ENCODE results near the gene CYB561D1.
"Not testable (repeated sequence)": the region's sequence is repeated elsewhere in the genome, so short reads cannot be mapped to it uniquely, and the experiment has no call there.

The CYB561D1 gene, protein sequence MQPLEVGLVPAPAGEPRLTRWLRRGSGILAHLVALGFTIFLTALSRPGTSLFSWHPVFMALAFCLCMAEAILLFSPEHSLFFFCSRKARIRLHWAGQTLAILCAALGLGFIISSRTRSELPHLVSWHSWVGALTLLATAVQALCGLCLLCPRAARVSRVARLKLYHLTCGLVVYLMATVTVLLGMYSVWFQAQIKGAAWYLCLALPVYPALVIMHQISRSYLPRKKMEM

DNA sequence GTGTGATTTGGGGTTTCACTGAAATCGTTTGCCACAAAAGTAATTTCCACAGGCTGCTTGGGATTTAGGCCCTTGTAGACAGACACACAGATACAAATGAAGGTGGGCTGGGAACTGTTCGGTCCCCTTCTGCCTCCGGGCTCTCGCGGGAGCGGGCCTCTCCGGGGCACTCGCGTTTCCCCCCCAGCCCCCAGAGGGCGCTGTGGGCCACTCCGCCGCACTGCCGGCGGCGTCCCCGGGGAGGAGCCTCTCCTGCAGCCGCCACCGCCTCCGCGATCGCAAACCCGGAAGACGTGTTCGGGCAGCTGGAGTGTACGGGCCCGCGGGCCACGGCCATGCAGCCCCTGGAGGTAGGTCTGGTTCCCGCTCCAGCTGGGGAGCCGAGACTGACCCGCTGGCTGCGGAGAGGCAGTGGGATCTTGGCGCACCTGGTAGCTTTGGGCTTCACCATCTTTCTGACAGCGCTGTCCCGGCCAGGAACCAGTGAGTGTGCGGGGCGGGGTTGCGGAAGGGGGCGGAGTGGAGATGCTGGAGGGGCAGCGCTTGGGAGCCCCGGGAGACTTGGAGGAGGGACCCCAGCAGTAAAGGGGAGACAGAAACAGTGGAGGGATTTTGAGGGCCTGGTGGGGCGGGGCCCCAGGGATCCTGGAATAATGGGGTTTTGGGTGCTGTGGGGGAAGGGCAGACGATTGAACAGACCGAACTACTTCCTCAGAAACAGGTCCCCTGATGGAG lies at the start of gene CYB561D1:
Gene CYB561D1, plus strand, starts transcription at position 290 of the 735 bp plus-strand sequence. Its CDS starts 46 bp downstream, at position 336.
- DNase-seq = peak; percentile 88 to 92

DNA sequence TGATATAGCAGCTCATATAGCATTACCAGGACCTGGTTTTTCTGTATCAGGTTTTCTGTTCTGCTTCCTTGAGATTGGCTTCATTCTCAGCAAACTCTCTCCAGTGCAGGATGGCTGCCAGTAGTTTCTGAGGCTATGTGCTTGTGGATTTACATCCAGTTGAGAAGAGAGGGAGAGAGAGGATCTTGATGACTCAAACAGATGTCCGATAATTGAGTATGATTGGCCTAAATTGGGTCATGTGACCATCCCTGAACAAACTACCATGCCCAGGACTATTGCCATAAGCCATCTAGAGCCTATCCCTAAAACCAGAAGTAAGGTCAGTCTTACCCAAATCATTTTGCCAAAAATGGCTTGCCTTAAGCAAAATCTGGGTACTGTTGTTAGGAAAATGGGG lies 49.5 kb upstream of the CYB561D1 start:
- no peak for DNase-seq

DNA sequence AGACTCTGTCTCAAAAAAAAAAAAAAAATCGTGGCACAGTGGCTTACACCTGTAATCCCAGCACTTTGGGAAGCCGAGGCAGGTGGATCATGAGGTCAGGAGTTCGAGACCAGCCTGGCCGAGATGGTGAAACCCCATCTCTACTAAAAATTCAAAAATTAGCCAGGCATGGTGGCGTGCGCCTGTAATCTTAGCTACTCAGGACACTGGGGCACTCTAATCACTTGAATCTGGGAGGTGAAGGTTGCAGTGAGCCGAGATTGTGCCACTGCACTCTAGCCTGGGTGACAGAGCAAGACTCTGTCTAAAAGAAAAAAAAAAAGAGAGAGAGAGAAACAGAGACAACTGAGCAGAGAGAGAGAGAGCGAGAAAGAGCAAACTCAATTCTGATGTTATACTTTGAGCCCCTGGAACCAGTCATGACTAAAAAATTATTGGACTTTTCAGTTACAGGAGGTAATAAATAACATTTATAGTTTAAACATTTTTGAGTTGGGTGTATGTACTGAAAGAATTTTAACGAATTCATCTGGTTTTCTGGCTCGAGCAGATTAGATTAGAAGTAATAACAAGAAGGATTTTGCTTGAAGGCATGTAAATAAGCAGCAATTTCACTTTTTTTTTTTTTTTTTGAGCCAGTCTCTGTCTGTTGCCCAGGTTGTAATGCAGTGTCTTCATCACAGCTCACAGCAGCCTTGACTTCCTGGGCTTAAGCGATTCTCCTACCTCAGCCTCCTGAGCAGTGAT lies 47.8 kb upstream of the CYB561D1 start:
- DNase-seq = not testable (repeated sequence)

DNA sequence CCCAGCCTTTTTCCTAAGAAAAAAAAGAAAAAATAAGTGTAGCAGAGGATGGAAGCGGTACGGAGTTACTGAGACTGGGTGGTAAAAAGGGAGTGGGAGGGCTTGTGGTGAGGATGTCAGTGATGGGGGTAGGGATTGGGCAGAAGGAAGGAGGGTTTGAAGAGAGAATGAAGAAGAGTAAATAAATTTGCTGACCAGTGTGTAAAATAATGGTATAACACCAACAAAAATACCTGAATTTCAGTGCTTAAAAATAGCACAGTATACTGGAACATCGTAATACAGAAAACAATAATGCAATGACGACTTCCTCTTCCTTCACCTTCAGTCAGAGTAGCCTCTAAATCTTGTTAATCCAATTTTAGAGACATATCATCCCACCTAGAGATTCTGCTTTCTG lies 46.4 kb upstream of the CYB561D1 start:
- DNase-seq = no peak

DNA sequence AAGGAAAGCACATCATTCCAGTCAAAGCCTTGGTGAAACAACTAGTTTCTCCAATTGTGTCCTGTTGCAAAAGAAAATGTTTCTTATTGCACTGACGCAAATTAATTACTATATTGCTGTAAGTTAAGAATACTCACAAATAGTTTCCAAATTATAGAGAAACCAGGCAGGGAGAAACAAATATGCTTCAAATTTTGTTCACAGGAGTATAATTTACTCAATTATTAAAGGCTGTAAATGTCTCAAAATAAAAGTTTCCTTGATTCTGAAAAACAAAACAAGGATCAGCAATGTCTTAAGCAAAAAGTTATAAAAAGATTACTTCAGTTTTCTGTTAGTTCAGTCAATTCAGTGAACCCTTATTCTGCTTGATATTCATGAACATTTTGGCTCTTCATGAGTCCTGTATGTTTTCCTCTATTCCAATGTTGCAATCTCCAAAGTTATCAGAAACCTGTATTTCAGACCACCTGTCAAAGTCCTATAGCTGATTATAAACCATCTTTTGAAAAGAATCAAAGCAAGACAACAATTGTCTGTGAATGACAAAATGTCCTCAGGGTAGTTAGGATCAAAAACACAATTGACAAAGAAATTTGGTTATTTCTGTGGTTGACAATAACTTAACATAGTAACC lies 39.3 kb upstream of the CYB561D1 start:
- no peak for DNase-seq

DNA sequence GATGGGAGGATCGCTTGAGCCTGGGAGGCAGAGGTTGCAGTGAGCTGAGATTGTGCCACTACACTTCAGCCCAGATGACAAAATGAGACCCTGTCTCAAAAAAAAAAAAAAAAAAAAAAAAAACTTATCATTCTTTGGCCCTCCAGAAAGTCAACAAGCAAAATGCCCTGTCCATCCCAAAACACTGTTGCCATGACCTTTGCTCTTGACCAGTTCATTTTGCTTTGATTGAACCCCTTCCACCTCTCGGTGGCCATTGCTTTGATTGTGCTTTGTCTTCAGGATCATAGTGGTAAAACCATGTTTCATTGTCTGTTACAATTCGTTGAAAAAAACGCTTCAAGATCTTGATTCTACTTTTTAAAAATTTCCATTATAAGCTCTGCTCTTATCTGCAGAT lies 36.1 kb upstream of the CYB561D1 start:
- no peak for DNase-seq

DNA sequence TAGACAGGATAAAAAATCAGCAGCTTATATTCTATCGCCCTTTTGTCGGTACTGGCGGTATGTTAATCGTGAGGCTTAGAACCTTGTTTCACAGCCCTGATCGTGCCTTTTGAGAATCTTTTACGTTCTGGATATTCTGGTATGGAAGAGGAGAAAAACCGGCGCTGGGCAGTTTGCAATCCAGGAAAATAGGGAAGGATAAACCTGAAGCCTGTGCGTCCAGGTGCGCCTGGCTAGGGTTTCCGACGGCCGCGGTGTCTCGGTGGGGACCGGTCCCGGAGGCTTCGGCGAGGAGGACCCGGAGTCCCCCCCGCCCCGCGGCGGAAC lies 27.8 kb upstream of the CYB561D1 start:
- DNase-seq = no peak

DNA sequence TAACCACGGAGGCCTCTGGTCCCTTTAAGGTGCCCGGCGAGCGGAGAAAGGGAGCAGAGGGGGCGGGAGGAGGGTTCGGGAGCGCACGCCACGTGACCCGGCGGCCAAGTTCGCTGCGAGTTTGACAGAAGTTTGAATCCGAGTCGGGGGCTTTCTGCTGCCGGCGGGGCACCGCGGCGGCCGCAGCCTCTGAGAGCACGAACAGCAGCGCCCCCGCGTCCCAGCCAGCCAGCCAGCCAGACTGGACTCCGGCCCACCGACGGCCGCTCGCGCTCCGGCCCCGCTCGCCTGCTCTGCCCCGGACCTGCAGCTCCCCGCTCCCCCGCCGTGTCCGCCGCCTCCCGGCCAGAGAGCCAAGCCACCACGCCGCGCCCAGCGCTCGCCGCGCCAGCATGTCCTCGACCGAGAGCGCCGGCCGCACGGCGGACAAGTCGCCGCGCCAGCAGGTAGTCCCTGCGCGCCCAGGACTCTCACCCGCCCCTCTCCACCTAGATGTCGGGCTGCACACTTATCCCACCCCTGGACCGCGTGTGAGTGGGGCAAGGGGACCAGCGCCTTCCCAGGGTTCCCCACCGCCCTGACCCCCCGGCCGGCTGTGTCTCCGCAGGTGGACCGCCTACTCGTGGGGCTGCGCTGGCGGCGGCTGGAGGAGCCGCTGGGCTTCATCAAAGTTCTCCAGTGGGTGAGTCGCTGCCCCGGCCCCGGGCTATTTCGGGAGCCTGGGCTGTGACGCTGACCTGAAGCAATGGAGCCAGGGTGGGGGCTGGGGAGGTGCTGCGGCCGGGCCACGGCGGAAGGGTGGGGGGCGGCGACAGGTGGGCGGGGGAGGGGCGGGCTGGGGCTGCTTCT lies 27.2 kb upstream of the CYB561D1 start, which contains the start of gene SYPL2:
Gene SYPL2, plus strand, starts transcription at position 95 of the 849 bp plus-strand sequence. Its CDS starts 298 bp downstream, at position 393.
- peak in 1 of 2 experiments; percentile 15 for DNase-seq

DNA sequence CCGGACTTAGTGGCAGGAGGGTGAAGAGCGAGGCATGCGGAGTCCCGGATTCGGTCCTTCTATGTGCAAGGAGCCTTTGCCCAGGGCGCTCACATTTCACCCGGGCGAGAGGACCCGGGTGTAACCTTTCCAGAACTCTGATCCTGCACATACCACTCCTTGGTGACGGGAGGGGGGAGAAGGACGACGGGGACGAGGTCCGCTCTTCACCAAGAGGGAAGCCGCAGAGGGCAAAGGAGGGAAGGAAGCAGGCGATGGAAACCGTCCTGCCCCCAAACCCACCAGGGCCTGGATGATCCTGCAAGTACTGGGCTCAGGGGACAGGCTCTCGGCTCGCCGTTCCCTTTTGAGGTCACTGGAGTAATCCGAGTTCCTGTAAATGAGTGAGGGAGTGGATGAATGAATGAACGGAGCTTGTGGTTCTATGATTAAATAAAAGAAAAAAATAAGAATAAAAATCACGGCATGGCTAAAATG lies 26.6 kb upstream of the CYB561D1 start:
- no peak for DNase-seq

DNA sequence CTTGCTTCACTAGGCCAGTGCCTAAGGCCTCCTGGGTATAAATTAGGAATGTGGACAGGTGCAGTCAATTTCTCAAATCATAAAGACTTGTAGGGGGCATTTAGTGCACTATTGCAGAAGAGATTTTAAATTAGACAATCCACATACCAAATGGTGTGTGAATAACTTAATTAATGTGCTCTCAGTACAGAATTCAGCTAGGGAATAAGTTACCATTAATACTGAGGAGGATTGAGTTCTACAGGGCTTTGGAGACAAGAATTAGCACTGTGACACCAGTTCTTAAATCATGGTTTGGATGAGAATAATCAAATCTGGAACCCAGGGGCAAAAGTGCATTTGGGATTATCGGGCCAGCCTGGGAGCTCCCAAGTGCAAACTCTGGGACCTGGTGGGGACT lies 25.8 kb upstream of the CYB561D1 start:
- DNase-seq = no peak

DNA sequence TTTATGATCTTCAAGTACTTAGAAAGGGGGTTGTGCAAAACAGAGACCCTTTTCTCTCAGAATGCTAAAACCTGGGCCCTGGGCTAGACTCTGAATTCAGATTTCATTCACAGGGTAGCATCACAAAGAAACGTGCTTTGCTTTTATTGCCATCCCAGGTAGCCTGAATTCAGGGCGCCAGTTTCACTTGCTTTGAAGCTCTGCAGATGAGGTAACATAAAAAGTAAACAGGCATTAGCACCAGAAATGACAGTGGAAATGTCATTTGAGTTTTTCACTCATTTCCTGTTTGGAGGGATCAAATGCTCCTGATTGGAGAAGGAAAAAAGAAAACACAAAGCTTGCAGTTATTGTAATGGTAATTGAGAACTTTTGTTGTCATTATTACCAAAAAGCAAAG lies 25.0 kb upstream of the CYB561D1 start:
- no peak for DNase-seq

DNA sequence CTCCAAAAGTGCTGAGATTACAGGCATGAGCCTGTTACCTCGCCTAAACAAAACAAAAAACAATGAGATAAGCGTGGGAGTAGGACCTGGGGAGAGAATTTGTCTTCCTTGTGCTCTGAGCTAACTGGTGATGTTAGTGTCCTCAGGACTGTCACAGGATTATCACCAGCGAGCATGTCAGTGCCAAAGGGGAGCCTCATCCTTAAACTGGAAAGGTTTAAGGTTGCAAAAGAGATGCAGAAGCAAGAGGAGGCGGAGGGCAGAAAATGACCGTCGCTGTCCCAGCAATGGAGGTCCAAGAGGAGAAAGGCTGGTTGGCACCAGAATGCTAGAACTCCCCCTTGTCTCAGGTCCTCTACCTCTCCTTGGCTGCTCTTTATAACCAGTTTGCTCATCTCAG lies 23.6 kb upstream of the CYB561D1 start:
- no peak for DNase-seq

DNA sequence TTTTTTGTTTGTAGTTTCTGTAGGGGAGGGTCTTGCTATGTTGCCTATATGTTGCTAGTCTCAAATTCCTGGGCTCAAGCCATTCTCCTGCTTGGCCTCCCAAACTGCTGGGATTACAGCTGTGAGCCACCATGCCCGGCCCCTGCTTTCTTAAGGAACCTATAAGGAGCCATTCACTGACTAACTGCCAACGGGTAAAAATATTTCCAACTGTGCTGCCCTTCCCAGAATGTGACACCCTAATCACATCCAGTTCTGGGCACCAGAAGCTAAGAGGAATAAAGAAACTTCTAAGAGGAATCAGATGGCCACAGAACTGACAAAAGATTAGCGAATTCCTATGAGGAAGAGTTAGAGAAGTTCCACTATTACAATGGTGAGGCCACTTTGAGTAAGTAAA lies 21.1 kb upstream of the CYB561D1 start:
- DNase-seq = no peak

DNA sequence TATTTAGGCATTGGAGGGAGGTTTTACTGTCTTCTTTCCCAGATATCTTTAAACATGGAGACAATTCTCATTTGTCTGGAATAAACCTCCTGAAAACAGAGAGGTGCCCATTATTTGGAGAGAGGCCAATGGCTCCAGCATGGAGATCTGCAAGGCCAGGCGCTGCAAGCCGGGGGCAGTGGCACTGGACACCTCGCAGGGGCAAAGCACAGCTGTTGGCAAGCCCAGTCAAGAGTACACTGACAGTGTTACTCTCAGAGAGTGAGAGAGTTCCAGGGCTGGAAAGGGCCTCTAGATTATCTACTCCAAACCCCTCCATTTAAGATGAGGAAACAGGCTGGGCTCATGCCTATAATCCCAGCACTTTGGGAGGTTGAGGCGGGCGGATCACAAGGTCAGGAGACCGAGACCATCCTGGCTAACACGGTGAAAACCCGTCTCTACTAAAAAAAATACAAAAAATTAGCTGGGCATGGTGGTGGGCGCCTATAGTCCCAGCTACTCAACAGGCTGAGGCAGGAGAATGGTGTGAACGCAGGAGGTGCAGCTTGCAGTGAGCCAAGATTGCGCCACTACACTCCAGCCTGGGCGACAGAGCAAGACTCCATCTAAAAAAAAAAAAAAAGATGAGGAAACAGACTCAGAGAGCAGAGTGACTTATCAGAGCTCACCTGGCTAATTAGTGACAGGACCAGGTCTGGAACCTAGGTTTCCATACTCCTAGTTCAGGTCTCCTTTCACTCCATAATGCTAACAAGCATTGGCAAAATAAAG lies 20.4 kb upstream of the CYB561D1 start:
- DNase-seq = not testable (repeated sequence)

DNA sequence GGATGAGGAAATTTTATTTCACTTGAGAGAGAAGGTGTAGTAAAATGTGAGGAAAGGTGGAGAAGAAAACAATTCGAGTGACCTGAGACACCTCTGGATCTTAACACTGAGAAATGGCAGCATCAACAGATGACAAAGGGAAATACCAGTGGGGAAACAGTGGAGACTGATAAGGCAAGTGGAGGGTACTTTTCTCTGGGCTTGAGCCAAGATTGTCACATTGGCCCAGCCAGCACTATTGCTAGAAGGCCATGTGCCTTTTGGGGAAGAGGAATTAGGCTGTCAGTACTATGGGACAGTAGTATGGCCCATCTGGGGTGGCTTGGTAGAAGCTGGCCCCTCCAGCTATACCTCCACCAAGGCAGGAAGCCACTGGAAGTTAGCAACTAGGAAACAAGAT lies 19.2 kb upstream of the CYB561D1 start:
- DNase-seq = no peak

DNA sequence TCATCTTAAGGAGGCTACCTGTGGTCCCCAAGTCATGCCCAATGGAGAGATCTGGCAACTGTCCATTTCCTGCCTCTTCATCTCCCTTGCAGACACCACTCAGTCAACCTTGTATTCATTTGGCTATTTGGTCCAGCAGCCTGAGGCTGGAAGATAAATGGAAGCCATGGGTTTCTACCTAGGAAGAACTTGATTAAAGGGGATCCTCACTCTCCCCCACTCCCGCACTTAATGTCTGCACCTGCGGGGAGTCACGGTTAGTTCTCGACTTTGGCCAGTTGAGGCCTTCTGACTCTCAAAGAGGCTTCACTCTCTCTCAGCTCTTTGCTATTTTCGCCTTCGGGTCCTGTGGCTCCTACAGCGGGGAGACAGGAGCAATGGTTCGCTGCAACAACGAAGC lies 18.6 kb upstream of the CYB561D1 start:
- no peak for DNase-seq

DNA sequence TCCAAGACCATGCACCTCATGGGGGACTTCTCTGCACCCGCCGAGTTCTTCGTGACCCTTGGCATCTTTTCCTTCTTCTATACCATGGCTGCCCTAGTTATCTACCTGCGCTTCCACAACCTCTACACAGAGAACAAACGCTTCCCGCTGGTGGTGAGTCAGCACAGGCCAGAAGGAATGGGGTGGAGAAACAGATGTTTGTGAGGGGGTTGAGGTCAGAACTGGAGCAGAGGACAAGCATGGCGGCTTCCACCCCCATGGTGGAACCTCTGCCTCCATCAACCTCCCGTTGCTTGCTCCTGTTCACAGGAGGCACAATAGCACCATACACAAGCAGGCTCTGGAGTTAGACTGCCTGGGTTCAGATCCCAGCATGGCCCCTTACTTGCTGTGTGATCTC lies 17.1 kb upstream of the CYB561D1 start:
- no peak for DNase-seq

DNA sequence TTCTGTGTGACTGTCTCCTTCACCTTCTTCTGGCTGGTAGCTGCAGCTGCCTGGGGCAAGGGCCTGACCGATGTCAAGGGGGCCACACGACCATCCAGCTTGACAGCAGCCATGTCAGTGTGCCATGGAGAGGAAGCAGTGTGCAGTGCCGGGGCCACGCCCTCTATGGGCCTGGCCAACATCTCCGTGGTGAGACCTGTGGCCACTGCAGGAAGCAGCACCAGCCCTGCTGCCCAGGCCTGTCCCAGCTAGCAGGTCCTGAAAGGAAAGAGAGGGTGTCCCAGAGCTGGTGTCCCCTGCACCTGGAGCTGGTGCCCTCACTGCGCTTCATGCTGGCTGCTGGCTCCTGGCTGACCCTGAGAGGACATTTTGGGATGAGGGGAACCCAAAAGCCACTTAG lies 16.1 kb upstream of the CYB561D1 start:
- DNase-seq = no peak

DNA sequence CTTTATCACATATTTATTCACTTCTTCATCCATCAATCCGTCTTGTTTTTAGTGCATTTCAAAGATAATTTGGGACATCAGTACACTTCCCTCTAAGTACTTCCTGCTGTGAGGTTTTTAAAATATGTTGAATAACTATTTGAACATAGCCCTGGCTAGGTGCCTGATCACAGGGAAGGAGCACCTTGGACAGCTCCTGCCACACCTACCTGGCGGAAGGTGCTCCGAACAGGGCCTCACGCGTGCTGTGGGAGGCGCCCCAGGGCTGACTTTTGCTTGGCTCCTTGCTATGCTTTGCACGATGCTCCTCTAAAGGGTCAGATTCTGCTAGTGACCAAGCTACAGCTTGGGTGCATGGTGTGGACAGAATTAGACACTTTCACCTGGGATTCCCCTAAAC lies 15.1 kb upstream of the CYB561D1 start:
- DNase-seq = no peak

DNA sequence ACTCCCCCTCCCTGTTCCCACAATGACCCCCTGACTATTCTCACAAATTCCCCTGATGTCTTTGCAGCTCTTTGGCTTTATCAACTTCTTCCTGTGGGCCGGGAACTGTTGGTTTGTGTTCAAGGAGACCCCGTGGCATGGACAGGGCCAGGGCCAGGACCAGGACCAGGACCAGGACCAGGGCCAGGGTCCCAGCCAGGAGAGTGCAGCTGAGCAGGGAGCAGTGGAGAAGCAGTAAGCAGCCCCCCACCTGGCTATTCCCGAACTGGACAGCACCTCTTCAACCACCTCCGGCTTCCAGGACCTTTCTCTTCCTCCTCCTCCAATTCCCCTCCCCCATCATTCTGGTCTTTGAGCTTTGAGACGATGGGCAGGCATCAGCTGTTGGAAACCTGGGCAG lies 14.6 kb upstream of the CYB561D1 start:
- no peak for DNase-seq

DNA sequence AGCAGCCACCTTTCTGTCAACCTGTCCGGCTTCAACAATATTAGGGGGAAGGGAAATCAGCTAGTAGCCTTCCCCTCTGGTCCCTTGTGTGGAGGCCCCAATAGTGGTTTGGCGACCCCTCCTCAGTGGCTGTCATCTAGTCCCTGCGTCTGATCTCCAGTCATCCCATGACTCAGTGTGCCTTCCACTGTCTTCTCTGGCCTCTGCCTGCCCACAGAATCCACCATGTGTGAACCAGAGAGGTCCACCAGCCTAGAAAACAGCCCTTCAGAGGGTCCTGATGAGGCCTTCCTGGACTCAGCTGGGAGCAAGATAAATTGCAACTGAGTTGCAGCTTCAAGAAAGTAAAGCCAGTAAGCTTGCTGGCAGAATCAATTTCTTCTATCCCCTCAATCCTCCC lies 14.0 kb upstream of the CYB561D1 start:
- no peak for DNase-seq

DNA sequence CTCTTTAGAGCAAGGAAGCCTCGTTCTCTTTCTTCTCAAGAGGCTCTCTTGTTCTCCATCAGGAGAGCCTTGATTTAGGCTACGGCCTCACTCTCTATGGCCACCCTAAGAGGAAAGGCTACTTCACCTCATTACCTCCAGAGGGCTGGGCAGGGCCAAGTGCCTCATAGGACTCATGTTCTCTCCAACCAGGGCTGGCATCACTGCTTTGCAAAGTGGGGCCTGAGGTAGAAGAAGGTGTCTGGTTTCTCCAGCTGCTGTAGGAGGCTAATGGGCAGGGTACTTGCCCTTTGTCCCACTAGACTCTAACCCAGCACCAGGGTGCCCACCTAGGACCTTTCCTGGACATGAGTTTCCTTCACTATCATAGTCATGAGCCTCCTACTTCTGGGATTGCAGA lies 12.2 kb upstream of the CYB561D1 start:
- DNase-seq = no peak

All from activated CD4-positive, alpha-beta T cell treated with anti-CD3 and anti-CD28 coated beads, Interleukin-2, amount 50 U/mL, for 48 hours (primary cell).